Raji (cell line): ENCODE data around the gene PEAK3.

ENCODE experiments used
- POLR2A ChIP-seq: IDR thresholded peaks from 2 replicates; pipeline ENCODE4 v1.6.1; 2011; ENCODE audit warnings: low read depth, low read length, control low read depth; ENCODE audit not compliant: insufficient read depth

PEAK3 gene

DNA sequence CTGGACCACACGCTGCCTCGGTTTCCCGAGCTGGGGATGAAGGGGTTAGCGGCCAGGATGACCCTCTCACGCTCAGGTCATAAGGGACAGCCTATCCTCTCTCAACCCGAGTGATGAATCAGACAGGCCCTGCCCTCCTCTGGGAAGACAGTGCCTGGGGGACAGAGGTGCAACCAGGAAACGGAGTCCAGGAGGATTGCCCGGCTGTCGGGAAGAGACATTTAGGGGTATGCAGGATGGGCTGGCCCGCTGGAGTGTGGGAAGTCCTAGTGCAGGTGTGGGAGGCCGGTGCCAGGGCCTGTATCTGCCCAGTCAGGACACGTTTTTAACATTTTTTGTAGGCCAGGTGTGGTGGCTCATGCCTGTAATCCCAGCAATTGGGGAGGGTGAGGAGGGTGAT, 38.1 kb upstream of the PEAK3 start:
- TF ChIP-seq POLR2A = no peak

DNA sequence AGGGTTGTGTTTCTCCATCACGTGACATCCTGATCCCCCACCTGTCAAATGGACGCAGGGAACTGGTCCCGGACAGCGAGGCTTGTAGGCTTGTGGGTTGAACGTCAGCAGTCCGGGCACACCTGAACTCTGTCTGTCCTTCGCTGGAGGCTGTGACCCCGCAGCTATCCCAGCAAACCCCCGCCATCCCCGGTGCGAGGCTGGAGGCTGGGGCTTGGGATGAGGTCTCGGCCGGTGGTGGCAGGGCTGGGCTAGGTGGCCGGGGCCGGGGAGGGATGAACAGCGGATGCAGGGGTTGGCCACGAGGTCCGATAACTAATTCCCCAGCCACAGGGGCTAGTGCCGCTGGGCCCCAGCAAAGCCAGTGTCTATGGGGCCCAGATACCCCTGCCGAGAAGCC, 37.6 kb upstream of the PEAK3 start:
- no peak for TF ChIP-seq POLR2A

DNA sequence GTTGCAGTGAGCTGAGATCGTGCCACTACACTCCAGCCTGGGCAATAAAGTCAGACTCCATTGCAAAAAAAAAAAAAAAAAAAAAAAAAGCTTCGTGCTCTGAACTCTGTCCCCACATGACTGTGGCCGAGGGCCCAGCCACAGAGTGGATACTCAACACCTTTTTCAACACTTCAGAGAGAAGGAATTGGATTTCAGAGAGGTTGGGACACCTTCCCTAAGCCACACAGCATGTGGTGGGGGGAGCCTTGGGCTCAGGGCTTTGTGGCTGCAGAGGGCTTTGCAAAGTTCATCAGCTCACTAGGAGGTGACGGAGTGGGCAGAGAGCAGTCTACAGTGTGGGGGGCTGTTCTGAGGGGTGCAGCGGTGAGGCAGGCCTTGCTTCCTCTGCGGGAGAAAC, 36.9 kb upstream of the PEAK3 start:
- TF ChIP-seq POLR2A = no peak

DNA sequence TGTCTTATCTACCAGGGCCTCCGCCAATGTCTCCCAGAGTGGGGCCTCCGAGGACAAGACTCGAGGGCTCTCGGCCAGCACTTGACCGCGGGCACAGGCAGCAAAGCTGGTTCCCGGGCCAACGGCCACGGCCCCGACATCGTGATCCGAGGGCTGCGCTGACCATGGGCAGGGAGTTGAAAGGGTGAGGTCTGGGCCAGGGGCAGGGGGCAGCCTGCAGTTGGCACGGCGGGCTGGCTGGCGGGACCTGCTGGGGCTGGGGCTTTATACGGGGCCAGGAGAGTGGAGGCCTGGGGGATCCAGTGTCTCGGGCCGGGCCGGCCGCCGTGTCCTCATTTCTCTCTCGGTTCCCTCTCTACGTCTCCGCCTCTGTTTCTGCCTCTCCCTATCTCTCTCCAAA, 35.8 kb upstream of the PEAK3 start:
- no peak for TF ChIP-seq POLR2A

DNA sequence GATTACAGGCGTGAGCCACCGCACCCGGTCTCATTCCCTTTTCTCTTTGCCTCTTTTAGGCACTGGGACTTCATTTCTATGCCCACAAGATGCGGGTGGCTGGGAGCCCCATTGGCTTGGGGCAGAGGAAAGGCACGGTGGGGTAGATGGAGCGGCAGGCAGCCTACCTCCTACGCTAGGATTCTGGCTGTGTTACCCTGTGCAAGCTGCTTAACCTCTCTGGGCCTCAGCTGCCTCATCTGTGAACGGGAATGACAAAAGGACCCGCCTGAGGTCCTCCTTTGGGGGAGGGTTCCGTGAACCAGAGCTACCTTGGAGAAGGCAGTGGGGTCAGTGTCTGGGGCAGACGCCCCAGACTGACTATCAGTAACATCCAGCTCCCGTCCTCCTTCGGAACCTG, 35.3 kb upstream of the PEAK3 start:
- TF ChIP-seq POLR2A = no peak

DNA sequence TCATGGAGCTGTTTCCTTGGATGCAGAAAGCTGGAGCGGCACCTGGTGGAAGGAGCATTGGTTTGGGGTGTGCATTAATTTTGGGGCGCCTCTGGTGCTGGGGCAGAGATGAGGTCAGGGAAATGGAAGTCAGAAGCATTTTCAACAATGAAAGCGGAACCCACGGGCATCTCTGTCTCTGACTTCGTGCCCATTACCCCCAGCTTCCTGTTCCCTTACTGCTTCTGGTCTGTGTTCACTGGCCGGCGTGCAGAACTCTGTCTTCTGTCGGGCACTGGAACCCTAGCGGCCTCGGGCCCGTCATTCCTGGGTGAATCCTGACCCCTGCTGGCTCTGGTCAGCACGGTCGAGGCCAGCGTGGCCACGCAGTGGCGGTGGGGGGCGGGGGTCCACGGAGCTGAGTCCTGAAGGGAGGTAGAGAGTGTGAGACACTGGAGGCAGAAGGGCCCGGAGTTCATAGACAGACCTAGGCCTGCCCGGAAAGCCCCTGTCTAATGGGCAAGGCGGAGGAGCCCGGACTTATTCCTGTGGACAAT, 33.9 kb upstream of the PEAK3 start:
- TF ChIP-seq POLR2A = no peak

DNA sequence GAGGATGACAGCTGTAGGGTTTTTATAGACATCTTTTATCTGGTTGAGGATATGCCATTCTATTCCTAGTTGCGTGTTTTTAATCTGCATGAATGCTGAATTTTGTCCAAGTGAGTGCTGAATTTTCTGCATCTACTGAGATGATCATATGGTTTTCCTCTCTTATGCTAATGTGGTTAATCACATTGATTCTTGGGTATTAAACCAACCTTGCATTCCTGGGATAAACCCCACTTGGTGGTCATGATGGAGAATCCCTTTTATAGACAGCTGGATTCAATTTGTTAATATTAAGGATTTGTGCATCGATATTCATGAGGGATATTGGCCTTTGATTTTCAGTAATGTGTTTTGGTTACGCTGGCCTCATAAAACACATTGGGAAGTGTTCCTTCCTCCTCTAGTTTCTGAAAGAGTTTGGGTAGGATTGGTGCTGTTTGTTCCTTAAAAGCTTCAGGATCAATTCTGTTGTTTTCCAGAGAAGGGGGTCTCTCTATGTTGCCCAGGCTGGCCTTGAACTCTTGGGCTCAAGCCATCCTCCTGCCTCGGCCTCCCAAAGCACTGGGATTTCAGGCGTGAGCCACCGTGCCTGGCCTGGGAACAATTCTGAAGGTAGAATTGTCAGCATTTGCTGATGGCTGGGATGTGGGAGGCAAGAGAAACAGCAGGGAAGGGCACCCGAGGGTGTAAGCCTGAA, 33.3 kb upstream of the PEAK3 start:
- no peak for TF ChIP-seq POLR2A

DNA sequence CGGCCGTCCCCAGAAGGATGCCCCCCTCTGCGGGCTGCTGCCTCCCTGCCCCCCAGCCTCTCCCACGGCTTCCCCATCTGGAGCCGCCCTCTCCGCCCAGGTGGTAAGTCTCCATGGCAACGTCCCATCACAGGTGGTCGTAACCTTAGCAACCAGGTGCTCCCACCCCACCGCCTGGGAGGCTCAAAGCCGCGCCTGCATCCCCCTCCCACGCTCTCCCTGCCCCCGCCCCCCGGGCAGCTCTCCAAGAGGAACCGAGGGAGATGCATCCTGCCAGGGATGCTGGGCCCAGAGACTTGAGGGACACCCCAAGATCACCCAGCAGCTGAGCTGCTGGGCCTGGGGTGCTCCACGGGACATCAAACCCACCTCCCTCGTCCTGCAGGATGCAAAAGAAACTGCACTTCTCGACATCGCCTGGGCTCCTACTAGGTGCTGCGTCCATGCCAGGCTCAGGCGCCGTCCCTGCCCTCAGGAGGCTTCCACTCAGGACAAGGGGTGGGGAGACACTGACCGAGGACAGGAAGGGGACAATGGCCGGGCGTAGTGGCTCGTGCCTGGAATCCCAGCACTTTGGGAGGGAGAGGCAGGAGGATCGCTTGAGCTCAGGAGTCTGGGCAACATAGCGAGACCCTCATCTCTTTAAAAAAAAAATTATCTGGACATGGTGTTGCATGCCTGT, 31.0 kb upstream of the PEAK3 start:
- TF ChIP-seq POLR2A = no peak

DNA sequence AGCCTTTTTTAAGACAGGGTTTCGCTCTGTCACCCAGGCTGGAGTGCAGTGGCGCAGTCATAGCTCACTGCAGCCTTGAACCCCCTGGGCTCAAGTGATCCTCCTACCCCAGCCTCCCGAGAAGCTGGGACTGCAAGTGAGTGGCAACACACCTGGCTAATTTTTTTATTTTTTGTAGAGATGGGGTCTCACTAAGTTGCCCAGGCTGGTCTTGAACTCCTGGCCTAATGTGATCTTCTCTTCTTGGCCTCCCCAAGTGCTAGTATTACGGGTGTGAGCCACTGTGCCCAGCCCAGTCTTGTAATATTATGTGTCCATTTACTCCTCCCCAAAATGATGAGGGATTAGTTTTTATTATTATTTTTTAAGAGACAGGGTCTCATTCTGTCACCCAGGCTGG, 29.1 kb upstream of the PEAK3 start:
- no peak for TF ChIP-seq POLR2A

DNA sequence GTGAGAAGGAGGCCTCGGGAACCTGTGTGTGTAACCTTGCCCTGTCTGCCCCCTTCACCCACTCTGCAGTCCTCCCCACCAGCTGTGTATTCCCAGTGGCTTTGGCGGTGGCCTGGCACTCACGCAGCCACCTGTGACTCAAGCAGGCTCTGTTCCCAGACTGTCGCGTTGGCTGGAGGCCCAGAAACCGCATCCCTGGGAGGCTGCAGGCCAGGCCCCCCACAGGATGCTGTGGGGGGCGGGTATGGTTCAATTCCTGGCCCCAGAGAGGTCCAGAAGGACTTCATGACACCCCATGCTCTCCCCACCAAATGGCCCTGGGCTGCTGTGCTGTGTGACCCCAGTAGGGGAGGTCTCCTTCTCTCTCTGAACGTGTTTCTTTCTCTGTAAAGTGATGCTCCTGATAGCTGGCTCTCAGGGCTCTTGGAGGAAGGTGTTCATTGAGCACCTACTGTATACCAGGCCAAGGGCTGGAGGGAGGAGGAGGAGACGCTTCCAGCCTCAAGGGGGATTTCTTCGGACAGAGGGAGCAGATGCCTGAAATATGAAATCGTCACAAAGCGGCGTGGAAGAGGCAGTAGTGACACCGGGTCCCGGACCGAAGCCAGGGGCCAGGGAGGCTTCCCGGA, 27.9 kb upstream of the PEAK3 start:
- TF ChIP-seq POLR2A = no peak

DNA sequence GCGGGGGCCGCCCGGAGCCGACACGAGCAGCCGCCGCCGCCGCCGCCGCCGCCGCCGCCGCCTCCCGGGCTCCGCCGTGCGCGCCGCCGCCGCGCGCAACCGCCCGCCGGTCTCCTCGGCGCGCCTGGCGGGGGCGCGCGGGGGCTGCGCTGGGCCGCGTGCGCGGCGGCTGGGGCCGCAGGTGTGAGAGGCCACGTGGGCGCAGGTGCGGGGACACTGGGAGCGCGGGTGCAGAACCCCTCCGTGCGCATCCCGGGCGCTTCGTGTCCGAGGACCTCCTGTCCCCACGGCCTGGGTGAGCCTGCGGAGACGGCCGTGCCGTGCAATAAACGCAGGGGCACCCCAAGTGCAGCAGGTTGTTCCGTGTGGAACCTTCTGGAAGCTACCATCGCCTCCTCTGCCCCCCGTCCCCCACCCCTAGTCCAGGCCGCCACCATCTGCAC, 26.2 kb upstream of the PEAK3 start, which contains the start of gene LINGO3:
TSS of gene LINGO3 (minus strand) at position 41 of the 443 bp plus-strand sequence. CDS start 16,378 bp downstream, outside the sequence.
- TF ChIP-seq POLR2A = no peak

DNA sequence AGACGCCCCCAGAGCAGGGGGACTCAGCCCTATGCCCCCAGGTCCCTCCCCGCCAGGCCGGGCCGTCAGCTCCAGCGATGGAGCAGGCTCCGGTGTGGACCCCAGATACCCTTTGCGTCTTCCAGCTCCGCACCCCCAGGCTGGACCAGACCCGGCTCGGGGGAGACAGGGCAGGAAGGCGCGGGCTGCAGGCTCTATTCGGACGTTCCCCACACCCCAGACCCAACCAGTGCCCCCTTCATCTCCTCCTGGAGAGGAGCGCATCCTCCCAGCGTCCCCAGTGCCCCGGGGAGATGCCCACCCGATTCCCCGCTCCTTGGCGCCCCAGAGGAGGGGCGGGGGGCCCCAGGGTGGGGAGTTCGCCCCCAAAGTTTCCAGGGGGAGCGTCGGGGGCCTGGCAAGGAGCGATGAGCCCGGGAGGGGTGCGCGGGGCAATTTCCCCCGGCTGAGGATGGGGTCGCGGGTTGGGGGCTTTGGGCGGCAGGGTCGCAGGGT, 25.6 kb upstream of the PEAK3 start:
- no peak for TF ChIP-seq POLR2A

DNA sequence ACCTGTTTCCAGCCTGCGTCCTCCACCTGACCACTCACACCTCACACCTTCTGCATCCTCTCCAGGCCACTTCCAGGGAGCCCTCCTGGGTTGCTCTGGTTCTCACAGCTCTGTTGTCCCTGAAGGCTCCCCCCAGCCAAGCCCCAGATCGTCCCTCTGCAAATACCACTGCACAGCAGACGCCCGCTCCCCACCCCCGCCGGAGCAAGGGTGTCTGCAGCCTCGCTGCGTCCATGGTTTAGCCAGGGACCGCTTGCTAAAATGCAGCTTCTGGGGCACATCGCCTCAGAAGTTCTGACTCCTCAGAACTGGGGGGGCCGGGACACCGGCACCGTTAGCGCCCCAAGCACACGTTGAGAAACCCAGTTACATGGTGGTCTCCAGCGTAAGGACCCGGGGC, 25.0 kb upstream of the PEAK3 start:
- no peak for TF ChIP-seq POLR2A

DNA sequence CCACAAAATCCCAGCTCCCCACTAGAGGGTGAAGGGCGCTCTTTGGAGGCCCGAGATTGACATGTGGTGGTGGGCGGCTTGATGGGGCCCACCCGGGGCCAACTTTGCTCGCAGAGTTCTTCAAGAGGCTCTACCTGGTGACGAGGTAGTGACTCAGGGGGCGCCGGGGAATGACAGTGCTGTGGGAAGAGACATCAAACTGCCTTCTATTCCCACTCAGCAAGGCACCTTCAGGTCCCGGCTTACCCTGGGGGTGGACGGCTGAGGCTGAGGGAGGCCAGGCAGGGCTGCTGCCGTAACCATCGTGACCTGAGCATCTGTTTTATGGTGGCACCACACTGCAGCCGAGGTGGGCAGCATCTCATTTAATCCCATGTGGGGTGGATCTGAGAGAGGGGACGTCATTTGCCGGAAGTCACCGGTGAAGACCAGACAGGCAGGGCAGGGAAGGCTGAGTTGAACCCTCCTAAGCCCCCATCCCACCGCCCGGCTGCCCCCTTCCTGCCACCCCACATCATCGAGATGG, 24.4 kb upstream of the PEAK3 start:
- TF ChIP-seq POLR2A = no peak
